Stimulated activated CD8-positive, alpha-beta memory T cell treated with anti-CD3 and anti-CD28 coated beads, Interleukin-15, amount 100 ng/mL, for 48 hours (primary cell): ENCODE data around the gene GSK3A.
A peak's percentile ranks its signal among the peaks of the same experiment; 100 is the strongest.

Source experiments
- DNase-seq, 2 donors: peaks; one replicate each; pipeline ENCODE4 v3.0.0-alpha.2; 2020; ENCODE audit warnings: low read depth in 2 of 2

Gene GSK3A

GRCh38 chr19:42242512-42243409 lies at the start of gene GSK3A:
Gene GSK3A (minus strand): TSS chr19:42242602. CDS start chr19:42242465, 137 bp downstream.
- peak; percentile 91 to 95 for DNase-seq

GRCh38 chr19:42291435-42291810 lies 49.0 kb upstream of the GSK3A start:
- no peak for DNase-seq

GRCh38 chr19:42290523-42291434 lies 48.4 kb upstream of the GSK3A start:
- DNase-seq = peak; percentile 48 to 56

GRCh38 chr19:42290136-42290522 lies 47.7 kb upstream of the GSK3A start:
- DNase-seq = no peak

- no peak for DNase-seq
Observed at GRCh38 chr19:42289556-42290041, 47.2 kb upstream of the GSK3A start.

GRCh38 chr19:42288881-42289555 lies 46.6 kb upstream of the GSK3A start:
- no peak for DNase-seq

- no peak for DNase-seq
Observed at GRCh38 chr19:42288387-42288786, 46.0 kb upstream of the GSK3A start.

GRCh38 chr19:42287827-42288107 lies 45.4 kb upstream of the GSK3A start:
- DNase-seq = no peak

GRCh38 chr19:42287017-42287826 lies 44.8 kb upstream of the GSK3A start:
- no peak for DNase-seq

GRCh38 chr19:42286349-42287016 lies 44.1 kb upstream of the GSK3A start:
- DNase-seq = no peak

GRCh38 chr19:42285988-42286348 lies 43.6 kb upstream of the GSK3A start:
- DNase-seq = no peak

- DNase-seq = no peak
Observed at GRCh38 chr19:42285541-42285941, 43.1 kb upstream of the GSK3A start.

GRCh38 chr19:42284591-42285341 lies 42.4 kb upstream of the GSK3A start:
- no peak for DNase-seq

- DNase-seq = peak; percentile 63 to 79
Observed at GRCh38 chr19:42284066-42284501, 41.7 kb upstream of the GSK3A start.

- peak; percentile 94 to 95 for DNase-seq
Observed at GRCh38 chr19:42283188-42284065, 41.0 kb upstream of the GSK3A start.

- DNase-seq = no peak
Observed at GRCh38 chr19:42282819-42283187, 40.4 kb upstream of the GSK3A start.

- no peak for DNase-seq
Observed at GRCh38 chr19:42281827-42282762, 39.7 kb upstream of the GSK3A start.
